Gastrocnemius medialis (tissue), 4 donors: ENCODE data around the gene CASP4.

Experiments
- POLR2A ChIP-seq, 2 donors: fragments of 450-650 bp; IDR thresholded peaks; one replicate each; pipeline ENCODE4 v1.6.1; 2017; ENCODE audit warnings: antibody characterized with exemption in 2 of 2, mild to moderate bottlenecking in 2 of 2, moderate library complexity in 2 of 2
- TF ChIP-seq, protein P1 (sequence below), 5 experiments: fragments of 450-650 bp in 3 of 5; fragments of 200-600 bp in 2 of 5; sonication (generic) in 2 of 5; IDR thresholded peaks in 4 of 5; conservative IDR thresholded peaks in 1 of 5; 1 replicate in 4 of 5; 2 replicates in 1 of 5; pipeline ENCODE4 v1.5.1; 2016 to 2019; ENCODE audit warnings: antibody characterized with exemption in 5 of 5, mild to moderate bottlenecking in 3 of 5, moderate library complexity in 3 of 5

DNA sequence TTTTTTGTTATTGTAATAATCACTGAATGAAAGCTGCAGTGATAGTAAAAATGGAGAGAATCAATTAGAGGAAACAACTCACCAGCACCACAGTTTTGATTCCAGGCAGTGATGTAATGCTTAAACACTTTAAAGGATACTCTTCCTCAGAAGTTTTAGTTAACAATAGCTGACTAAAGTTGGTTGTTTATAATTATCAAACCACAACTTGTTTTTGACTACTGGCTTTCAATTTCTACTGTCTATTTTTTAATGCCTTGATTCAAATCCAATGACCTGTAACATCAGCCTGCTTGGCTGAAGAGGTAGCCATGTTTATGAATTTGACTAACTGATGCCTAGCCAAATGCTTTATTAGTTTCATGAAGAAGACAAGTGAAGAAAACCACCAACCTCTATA, 51.9 kb downstream of the CASP4 start:
- no peak for TF ChIP-seq POLR2A (IDR thresholded peaks at IDR 0.05)
- TF ChIP-seq, protein P1, sequence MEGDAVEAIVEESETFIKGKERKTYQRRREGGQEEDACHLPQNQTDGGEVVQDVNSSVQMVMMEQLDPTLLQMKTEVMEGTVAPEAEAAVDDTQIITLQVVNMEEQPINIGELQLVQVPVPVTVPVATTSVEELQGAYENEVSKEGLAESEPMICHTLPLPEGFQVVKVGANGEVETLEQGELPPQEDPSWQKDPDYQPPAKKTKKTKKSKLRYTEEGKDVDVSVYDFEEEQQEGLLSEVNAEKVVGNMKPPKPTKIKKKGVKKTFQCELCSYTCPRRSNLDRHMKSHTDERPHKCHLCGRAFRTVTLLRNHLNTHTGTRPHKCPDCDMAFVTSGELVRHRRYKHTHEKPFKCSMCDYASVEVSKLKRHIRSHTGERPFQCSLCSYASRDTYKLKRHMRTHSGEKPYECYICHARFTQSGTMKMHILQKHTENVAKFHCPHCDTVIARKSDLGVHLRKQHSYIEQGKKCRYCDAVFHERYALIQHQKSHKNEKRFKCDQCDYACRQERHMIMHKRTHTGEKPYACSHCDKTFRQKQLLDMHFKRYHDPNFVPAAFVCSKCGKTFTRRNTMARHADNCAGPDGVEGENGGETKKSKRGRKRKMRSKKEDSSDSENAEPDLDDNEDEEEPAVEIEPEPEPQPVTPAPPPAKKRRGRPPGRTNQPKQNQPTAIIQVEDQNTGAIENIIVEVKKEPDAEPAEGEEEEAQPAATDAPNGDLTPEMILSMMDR (IDR thresholded peaks at IDR 0.05 in 4 of 5, conservative IDR thresholded peaks at IDR 0.05 in 1 of 5): no peak
